H1 (cell line): Measurements from ENCODE around the gene WRAP53. TPM values are rescaled to one million over a fixed set of nuclear protein-coding genes. Genes with fewer than 3 reads are reported as not detected.
A peak's percentile ranks its signal among the peaks of the same experiment; 100 is the strongest.

Experiments
- HDAC2 ChIP-seq, 2 experiments: fragments of 300-600 bp in 1 of 2; sonication (generic) in 1 of 2; IDR thresholded peaks; 2 replicates each; pipeline ENCODE4 v1.6.1; 2011 to 2012; ENCODE audit warnings: low read depth in 2 of 2, low read length in 2 of 2, mild to moderate bottlenecking in 2 of 2, moderate library complexity in 2 of 2, borderline replicate concordance in 1 of 2, inconsistent platforms in 1 of 2
- RFX5 ChIP-seq: IDR thresholded peaks from 2 replicates; pipeline ENCODE4 v1.6.1; 2011; ENCODE audit warnings: low read depth, low read length, improper control_type of control experiment, borderline replicate concordance
- SP4 ChIP-seq: IDR thresholded peaks from 2 replicates; pipeline ENCODE4 v1.6.1; 2012; ENCODE audit warnings: low read length, inconsistent platforms
- TBP ChIP-seq: IDR thresholded peaks from 2 replicates; pipeline ENCODE4 v1.6.1; 2011; ENCODE audit warnings: low read depth, low read length, improper control_type of control experiment
- polyA plus RNA-seq, 7 experiments: library from polyadenylated mRNA; depleted of rRNA in 3 of 7; stranded (reverse) in 5 of 7; unstranded in 2 of 7; fragments of >200 nt in 5 of 7; fragments of 200-250 nt in 2 of 7; gene quantifications; 1 replicate in 5 of 7; 2 replicates in 1 of 7; 4 replicates in 1 of 7; pipeline versions ENCODE4 v1.2.1 to v1.2.3, GENCODE V29; 2011 to 2013; ENCODE audit warnings: missing spikeins in 2 of 7, mixed read lengths in 2 of 7
- total RNA-seq: library from RNA; stranded (reverse); fragmentation: NEBNext Ultra II Directional; extraction: Animal tissue kit (Norgen Biotek cat#: 25700); gene quantifications from 2 replicates; pipeline ENCODE4 v1.2.1, GENCODE V29; 2021

The WRAP53 gene
- total and polyA plus RNA-seq, 2 of the 8 experiments (the other 6 are each of a cell fraction or from before 2014, with no cell fraction given) = 29.2 to 30.1 TPM

DNA sequence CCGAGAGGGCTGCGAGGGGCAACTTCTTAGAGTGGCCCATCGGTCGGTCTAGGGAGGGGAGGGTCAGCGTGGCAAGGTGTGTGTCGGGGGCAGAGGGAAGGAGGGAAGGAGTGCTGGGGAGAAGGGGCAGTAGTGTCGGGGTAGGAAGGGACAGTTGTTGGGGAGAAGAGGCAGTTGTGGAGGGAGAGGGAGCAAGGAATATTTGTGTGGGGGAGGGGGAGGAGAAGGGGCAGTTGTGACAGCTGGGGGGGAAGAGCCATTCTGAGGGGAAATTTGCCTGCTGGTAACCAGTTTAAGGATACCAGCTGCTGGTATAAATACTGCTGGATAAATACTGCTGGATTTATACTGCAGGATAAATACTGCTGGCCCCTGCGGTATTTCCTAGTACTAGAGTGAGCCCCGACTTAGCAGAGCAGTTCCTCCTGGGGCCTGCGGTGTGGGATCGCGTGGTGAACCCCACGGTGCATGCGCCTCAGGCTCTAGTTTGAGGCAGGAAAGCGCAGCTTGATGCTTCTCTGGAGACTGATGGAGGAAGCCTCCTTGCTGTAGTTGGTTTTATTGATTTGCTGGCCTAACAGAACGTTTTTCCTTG lies 29.6 kb downstream of the WRAP53 start (continued):
- TF ChIP-seq RFX5 (no peak), SP4 (no peak), TBP (no peak), HDAC2 (IDR thresholded peaks at IDR 0.05; ENCODE audit: borderline replicate concordance in 1 of 2, low read depth in 2 of 2, low read length in 2 of 2) (0 out of 4 replicates have a peak, but pooled peaks of 1 of the 2 experiments have one; percentile 54)
